GM13976 (cell line): ENCODE measurements around the gene FHIP1A.
A peak's percentile ranks its signal among the peaks of the same experiment; 100 is the strongest.

Source experiments
- DNase-seq: peaks from one replicate; pipeline ENCODE4 v3.0.0; 2012; ENCODE audit warnings: low spot score
- CTCF ChIP-seq: IDR thresholded peaks from 2 replicates; pipeline ENCODE4 v1.5.1; 2012; ENCODE audit warnings: borderline replicate concordance, mild to moderate bottlenecking; ENCODE audit not compliant: insufficient read depth; ENCODE audit errors: extremely low read depth, missing control alignments, control extremely low read depth
- in situ Hi-C: fragments of 300-500 bp; cut with MboI; formaldehyde crosslinking; loops from one replicate; pipeline ENCODE4 v1.12.0; 2022; ENCODE audit warnings: low sequenced_read_pairs, mixed read lengths, inconsistent platforms; ENCODE audit not compliant: unreplicated experiment

FHIP1A gene

GRCh38 chr4:151408630-151409469 lies at the start of gene FHIP1A:
FHIP1A (plus strand) TSS chr4:151409176; CDS start chr4:151566260, 157,084 bp downstream.
- in situ Hi-C loops: no loop called here

DNA sequence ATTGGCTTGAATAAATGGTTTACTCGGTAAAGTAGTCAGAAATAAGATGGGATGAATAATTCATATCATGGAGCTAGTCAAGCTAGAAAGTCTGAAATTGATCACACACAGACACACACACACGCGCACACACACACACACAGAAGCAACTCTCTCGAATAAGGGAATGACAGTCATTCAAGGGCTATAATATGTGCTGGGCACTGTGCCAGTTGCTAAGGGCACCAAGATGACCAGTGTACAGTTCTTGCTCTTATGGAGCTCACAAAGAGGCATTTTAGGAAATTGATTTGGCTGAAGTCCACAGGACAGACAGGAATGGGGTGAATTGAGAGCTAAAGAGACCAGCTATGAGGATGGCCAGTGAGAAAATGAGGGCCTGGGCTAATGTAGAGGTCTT lies 49.4 kb upstream of the FHIP1A start:
- DNase-seq: no peak
- in situ Hi-C loops: no loop called here
- TF ChIP-seq CTCF: no peak

More at GRCh38 chr4:151408630-151409469, at the start of gene FHIP1A:
- TF ChIP-seq CTCF: no peak
- DNase-seq: peak; percentile 88

DNA sequence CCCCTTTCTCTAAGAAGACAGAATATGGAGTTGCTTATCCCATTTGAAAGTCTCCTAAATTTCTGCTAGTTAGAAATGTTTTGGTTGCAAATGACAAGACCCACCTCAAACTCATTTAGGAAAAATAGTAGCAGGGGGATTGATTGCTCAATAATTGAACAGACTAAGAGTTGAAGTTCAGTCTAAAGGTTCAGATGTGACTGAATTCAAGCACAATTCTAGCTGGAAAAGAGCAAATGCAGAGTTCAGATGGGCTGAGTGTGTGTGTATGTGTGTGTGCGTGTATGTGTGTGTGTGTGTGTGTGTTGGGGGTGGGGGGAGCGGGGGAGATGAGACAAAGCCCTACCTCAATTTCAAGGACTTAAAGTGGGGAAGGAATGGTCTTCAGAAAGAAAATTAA lies 47.9 kb upstream of the FHIP1A start:
- in situ Hi-C loops: no loop called here

DNA sequence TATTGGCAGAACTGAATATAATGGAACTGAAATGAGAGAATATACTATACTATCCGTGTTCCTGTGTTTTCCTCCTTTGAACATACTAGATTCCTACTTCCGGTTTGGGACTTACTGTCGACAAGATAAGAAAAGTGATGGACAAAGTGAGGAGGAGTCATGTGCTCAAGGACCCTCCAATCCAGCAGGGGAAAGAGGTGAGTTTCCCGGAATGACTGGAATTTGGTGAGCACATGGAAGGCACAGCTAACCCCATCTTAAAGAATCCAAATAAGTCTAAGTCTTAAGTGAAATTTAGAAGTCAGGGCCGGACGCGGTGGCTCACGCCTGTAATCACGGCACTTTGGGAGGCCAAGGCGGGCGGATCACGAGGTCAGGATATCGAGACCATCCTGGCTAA lies 47.0 kb upstream of the FHIP1A start:
- in situ Hi-C loops: no loop called here
- DNase-seq: no peak
- no peak for TF ChIP-seq CTCF

More for the DNA sequence above, 47.9 kb upstream of the FHIP1A start:
- no peak for TF ChIP-seq CTCF
- DNase-seq: no peak

DNA sequence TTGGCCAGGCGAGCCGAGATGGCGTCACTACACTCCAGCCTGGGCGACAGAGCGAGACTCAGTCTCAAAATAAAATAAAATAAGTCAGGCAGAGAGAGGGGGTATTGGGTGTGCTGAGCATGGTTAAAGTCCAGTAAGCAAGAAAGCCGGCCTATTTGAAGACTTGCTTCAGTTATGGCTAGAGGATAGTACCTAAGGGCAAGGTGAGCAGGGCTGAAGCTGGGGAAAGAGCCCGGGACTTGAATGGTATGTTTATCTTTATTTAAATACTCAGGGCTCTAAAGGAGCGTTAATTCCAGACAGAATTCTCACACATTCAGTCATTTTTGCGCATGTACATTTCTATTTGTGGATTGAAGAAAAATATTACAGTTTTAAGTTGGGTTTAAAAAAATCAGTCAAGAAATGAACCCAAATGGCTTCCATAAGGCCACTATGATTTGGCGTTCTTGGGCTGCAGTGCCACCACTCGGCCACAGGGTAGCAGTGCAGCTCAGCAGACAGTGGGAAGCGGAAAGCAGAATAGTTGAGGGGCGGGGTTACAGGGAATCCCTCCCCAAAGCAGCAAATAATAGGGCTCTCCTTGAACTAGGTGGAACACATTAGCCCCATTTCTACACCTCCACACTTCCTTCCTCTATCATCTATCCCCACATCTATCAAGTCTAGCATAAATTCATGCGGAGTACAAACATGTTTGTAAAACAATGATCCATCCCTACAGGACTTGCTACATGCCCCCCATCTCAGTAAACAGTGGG lies 46.4 kb upstream of the FHIP1A start:
- DNase-seq: peak; percentile 84
- in situ Hi-C loops: no loop called here
- TF ChIP-seq CTCF: peak; percentile 99

- no peak for DNase-seq
- in situ Hi-C loops: loop anchor here (10.0 kb wide), 1 partner anchor 228 kb away; no protein-coding TSS in a partner anchor
- TF ChIP-seq CTCF: no peak
Measured at GRCh38 chr4:151376540-151376939, 32.4 kb upstream of the FHIP1A start.
